GM18868 (cell line): ENCODE measurements around the gene MAFF.
"Not testable (repeated sequence)": the region's sequence is repeated elsewhere in the genome, so short reads cannot be mapped to it uniquely, and the experiment has no call there.

Experiments
- ATAC-seq: cut with Tn5 transposase; IDR thresholded peaks from one replicate; pipeline ENCODE4 v1.9.1; 2021; ENCODE audit warnings: mild to moderate bottlenecking, moderate library complexity; ENCODE audit not compliant: unreplicated experiment

The MAFF gene

DNA sequence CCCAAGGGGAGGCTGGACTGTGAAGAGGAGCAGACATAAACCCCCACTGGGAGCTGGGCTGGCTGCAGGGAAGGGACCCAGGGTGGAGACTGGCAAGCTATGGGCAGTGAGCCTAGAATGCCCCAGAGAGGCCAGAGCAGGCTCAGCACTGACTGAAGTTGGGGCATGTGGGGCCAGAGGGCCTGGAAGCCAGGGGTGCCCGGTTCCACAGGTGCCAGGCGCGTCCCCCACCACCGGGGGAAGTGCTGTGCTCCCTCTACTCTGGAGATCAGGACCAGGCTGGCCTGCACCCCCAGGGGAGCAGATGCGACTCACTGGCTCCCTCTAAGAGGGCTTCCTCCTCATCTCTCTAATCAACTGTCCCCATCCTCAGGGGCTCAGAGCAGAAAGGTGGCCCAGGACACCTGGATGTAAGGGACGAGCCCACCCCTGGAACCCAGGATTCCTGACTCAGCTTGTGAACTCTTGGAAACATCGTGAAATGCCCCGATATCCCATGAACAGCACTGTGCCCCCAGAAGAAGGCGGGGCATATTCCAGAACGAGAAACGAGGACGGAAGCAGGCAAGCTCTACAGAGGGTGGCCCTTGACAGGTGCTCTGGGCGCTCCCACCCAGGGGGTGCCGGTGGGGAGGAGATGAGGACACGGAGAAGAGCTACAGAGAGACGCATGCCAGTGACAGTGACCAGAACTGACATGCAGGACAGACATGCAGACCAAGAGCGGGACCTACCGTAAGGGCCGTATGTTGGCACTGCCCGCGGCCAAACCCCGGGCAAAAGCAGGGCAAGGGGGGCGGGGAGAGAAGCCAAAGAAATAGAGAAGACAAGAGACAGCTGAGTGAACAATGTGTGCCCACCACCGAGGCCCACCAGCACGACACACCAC is 20.4 kb downstream of the MAFF start:
- no peak for ATAC-seq

DNA sequence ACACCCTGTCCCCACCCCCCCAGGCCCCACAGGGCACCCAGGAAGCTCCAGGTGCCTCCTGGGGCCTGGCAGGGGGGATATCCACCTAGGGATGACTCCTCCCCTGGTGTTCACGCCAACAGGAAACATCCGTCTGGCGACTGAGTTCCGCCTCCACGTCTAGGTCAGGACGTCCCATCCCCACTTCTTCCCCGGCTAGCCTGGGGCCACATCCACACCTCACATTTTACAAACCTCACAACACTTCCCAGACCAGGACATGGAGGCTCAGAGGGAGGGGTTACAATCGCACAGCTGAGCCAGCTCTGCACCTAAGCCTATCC is 21.0 kb downstream of the MAFF start:
- ATAC-seq: no peak

DNA sequence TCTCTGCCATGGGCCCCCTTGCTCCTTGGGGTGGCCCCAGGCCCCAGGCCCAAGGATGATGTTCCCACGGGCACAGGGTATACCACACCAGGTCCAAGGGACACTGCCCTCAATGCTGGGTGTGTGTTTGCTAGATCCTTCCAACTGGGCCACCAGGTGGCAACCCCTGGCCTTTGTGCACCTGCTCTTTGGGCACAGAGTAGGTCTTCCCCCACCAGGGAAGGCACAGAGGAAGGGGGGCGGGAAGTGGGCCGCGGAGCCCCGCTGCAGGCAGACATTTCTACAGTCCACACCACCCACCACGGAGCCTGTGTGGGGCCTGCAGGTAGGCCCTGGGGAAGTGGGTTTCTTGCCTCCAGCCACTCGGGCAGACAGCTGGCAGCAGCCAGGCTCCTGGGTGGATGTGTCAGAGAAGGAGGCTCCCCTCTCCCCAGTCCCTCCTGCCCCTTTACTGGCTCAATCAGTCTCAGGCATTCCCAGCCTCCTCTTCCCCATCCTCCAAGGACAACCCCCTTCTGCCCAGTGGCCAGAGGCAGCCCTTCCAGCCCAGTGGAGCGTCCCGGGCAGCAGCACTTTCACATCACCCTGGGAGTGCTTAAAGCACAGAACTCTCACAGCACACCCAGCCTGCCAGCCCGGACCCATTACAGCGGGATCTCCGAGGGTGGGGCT is 21.6 kb downstream of the MAFF start:
- no peak for ATAC-seq

DNA sequence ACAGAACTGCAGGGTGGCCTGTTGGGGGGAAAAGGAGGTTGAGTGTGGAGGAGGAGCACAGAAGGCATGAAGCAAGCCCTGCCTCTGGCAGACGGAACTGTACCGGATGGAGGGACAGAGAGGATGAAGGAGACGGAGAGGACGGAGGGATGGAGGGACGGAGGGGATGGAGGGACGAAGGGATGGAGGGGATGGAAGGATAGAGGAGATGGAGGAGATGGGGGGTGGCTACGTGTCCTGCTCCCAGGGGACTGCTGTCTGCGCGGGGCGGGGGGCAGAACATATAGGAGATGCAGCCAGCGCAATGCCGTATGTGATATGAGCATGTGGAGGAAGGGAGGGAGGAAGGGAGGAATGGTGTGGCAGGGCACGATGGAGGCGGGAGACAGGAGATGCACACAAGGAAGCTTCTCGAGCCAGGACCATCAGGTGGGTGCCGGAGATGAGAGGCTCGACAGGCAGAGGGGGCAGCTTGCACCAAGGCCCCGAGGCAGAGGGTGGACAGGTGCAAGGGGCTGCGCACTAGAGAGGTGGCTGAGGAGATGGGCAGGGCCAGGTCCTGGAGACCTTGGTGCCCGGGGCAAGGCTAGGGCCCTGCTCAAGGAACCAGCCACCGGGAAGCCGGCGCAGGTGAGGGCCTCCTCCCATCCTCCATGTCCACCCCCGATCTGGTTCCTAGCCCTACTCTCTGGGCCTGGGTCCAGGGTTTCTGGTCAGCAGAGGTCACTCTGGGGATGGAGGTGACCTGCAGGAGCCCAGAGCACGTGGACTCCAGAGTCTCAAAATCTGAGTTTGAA is 25.3 kb downstream of the MAFF start:
- no peak for ATAC-seq

DNA sequence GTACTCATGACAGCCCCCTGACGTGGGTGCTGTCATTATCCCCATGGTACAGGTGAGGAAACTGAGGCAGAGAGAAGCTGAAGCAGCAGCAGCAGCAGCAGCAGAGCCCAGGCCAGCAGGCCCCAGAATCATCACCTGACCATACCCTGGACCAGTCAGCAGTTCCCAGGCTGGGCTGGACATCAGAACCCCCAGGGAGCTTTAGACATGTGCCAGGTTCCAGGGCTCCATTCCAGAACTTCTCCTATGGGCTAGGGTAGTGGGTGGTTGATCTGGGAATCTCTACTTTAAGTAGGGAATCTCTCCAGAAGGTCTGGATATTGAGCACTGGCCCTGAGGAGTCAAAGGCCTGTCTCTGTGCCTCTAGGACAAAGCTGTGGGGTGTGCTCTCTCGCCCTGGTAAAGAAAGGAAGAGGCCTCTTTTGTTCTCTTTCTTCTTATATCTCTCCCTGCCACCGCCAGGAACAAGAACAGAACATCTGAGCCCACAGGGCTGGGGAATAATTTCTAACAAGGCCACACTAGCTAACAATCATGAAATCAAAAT is 26.6 kb downstream of the MAFF start:
- no peak for ATAC-seq

DNA sequence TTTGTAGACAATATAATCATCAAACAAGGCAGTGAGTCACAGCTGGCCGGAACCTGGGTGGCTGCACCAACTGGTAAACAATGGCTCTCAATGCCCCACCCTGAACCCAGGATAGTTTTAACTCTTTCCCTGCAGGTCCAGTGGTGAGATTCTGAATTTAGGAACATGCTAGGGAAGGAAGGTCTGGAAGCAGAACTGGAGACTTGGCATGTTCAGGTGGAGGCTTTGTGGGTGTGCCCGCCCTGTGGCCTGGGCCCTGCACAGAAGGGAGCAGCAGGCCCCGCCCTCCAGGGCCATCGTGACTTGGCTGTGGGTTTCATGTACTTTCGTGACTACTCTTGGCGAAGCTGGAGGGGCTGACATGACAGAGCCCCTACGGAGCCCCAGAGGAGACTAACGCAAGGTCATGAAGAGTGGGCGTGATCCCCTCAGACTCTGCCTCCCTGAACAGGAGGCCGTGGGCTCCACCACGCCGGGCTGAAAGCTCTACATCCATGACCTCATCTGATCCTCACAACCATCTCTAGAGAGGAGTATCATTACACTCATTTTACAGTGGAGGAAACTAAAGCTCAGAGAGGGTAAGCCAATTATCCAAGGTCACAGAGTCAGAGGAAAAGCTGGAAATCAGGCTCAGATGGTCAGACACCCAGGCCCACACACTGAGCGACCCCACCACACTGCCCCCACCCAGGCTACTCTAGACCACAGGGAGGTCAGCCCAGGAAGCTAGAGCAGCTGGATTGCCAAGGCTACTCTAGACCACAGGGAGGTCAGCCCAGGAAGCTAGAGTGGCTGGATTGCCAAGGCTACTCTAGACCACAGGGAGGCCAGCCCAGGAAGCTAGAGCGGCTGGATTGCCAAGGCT is 27.3 kb downstream of the MAFF start:
- ATAC-seq: no peak

DNA sequence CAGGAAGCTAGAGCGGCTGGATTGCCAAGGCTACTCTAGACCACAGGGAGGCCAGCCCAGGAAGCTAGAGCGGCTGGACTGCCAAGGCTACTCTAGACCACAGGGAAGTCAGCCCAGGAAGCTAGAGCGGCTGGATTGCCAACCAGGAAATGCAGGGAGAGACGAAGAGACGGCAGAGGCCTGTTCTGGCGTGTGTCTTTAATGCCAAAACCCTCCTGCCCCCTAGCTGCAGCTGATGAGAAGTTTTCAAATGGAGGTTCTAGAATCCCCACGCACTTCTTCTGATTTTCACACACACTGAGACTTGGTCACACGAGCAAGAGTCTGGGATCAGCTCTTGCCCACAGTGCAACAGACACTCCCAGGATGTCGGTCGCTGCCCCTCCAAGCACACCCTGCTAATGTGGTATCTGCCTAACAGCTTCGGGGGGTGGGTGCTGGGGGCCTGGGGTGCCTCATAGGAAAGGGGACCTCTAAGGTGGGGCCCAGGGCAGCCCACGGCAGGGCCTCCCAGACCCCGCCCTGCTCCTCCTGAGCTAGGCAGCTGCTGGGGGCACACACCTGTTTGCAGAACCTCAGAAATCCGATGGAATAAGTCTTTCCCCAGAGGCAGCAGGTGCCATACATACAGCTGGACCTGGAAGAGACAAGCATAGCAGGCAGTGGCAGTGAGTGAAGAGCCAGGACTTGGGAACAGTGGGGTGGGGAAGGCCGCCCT is 28.5 kb downstream of the MAFF start:
- ATAC-seq: no peak

DNA sequence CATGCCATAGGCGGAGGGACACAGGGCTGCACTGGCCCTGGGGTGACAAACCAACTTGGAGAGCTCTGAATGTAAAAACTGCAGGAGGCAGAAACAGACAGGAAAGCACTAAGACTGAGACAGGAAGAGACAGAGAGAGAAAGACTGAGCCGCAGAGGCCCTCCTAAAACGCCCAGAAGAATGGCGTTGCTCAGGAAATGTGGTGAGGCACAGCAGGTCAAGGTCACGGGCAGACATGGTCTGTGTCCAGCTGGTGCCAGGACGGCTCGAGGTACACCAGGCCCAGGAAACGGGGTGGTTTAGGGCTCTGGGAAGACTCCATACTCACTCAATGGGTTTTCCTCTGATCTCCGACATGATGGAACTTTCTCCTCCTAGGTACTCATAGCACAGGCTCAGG is 29.1 kb downstream of the MAFF start:
- no peak for ATAC-seq

DNA sequence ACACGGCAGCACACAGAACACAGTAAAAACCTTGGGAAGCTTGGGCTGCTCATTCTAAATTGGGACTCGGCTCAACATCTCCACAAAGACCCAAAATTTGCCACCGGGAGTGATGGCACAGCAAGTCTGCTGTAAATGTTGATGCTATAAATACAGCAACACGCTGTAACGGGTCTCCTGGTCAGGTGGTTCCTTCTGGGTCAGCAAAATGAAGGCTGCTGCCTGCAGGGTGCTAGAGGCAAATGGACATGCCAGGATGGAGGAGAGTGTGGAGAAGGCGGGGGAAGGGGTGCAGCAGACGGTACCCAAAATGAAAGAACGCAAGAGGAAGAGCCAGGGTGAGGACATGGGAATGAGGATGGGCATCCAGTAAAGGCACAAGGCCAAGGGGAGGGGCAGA is 30.4 kb downstream of the MAFF start:
- ATAC-seq: no peak

DNA sequence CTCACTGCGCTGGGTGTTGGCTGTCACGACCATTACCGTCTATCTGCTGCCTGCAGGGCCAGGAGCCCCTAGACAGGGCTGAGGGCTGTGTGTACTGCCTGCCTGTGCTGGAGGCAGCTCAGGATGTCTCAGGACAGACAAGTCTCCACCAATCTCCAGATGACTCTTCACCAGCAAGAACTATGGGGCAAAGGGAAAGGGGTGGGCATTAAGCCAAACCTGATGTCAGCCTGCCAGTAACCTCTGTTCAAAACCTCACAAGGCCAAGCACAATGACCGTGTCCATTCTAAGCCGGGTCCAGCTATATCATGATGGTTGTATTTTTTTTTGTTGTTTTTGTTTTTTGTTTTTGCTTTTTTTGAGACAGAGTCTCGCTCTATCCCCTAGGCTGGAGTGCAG is 31.6 kb downstream of the MAFF start:
- no peak for ATAC-seq

DNA sequence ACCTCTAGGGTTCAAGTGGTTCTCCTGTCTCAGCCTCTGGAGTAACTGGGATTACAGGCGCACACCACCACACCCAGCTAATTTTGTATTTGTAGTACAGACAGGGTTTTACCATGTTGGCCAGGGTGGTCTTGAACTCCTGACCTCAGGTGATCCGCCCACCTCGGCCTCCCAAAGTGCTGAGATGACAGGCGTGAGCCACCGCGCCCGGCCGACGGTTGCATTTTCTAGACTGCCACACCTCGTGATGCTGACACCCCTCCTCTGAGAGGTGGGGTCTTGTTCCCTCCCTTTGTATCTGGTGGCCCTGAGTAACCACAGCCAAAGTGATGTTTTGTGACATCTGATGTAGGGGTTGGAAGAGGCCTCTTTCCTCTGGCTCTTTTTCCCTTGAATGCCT is 32.1 kb downstream of the MAFF start:
- not testable (repeated sequence) for ATAC-seq

DNA sequence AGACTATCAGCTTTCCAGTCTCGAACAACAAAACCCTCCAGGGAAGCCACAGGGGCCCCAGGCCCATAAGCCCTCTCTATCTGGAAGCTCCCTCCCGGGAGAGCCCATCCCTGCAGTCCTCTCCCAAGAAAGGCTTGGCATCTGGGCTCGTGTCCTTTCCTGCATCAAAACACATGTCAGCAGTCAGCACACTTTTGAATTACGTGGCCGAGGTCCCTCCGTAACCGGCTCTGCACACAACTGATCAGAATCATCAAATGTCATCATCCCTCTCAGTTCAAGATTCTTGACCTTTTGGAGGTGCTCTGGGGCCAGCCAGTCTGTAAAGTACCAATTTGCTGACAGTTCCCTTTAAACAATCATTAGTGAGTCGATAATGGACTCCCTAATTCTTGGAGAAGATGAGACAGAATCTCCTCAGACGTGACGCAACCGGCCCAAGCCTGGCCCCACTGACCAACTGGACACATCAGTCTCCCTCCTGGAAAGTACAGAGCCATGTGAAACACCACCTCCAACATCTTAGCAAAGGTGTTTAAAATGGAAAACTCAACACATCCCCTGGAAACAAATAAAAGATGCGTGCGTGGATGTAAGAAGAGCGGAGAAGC is 33.6 kb downstream of the MAFF start:
- ATAC-seq: no peak

DNA sequence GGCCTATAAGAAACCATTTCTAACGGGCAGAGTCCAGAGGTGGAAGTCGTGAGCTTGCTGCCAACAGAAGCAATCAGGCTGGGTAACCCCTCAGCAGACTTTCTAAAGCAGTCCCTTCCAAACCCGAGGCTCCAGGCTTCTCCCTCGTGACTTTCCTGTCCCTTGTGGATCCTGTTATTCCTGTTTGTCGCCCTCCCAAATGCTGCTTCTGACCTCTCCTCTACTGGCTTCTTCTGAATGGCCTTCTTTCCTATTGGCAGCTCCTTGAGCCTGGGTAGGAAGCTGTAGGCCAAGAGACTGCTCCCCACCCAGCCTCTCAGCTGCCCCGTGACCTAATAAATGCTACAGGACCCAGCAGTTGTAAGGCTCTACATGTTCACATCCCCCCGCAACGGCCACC is 35.0 kb downstream of the MAFF start:
- ATAC-seq: no peak

DNA sequence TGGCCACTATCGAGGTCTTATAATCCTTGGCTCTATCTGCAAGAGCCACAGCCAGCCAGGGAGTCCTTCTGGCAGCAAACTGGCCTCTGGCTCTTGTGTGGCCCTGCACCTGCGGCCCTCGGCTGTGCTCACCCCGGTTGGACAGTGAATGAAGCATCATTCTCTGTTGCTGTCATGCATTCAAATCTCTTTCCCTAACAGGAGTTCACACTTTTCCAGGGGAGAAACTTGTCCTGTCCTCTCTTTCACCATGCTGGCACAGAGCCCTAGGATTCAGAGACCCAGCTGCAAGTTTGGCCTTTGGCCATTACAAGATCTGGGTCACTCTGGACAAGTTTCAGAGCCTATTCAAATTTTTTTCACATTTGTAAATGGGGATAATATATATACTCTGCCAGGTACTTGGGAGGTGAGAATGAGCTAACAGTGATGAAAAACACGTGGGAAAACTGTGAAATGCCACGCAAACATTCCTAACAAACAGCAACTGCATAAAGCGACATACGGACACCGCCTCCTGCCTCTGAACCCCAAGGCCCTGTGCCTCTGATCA is 36.8 kb downstream of the MAFF start:
- ATAC-seq: no peak

DNA sequence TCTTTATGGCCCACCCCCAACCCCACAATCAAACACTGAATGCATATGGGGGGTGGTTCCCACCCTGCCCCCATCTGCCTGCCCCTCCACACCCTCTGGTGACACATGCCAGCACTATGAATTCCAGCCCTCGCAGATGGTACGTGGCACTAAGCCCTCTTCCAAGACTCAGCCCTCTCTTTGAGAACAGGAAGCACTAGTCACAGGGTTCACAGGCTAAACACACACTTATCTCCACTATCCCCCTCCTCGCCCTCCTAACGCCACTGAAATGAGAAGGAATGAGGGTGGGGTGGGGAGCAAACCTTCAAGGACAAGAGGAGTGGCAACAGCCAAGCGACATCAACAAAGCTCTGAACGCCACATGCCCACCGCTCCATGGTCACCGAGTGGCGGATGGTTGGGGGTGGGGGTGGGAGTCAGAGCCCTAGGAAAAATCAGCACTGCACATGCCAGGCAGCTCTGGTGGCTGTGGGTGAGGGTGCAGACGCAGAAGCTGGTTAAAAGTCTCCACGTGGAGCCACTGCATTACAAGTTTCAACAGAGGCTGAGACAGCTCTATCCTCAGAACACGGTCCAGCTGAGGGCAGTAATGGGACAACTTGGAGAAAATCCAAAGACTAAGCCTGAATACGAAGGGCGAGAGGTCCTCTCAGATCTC is 37.4 kb downstream of the MAFF start:
- ATAC-seq: no peak

DNA sequence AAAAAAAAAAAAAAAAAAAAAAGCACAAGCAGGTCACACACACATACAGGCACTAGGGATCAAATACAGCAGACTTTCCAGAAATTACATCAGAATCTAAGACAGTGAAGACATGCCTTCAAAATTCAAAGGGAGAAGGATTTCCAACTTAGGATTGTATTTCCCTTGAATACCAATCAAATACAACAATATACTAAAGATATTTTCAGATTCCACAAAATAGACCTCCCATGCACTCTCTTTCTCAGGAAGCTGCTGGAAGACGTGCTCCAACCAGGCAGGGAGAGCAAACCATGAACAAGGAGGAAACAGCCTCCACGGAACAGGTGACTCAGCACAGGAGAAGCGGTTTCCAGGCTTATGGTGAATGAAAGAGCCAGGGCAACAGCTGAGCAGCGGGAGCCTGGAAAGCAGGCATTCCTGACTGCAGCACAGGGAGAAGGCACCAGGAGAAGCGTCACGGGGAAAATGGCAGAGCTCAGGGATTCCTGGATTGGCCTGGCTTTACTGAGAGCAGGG is 39.0 kb downstream of the MAFF start:
- ATAC-seq: no peak

DNA sequence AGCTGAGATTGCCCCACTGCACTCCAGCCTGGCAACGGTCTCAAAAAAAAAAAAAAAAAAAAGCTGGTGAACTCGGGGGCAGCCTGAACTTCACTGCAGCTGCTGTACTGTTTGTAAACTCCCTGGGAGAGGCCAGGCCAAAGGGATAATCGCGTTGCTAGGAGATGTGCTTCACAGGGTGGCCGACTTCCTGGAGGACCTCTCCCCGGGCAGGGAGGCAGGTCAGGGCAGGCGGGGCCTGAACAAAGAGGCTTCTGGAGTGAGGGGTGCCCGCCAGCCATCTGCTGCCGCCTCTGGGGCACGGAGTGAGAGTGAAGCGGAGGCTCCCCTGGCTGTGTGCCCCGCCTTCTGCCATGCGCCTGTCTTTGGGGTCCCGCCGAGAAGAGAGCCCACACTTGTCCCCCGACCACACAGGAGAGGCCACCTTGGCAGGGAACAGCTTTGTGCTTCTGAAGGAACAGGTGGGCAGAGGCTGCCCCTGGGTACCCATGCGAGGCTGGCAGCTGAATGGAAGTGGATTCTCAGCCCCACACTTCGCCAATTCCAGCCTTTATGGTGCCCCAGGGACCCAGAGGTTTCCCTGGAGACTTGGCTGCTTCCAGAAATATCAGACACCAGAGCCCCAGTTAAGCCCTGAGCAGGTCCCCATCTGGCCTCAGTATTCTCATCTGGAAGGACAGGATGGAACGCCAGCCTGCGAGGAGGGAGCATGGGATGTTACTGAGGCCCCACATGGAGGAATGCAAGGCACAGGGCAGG is 41.4 kb downstream of the MAFF start:
- ATAC-seq: no peak

DNA sequence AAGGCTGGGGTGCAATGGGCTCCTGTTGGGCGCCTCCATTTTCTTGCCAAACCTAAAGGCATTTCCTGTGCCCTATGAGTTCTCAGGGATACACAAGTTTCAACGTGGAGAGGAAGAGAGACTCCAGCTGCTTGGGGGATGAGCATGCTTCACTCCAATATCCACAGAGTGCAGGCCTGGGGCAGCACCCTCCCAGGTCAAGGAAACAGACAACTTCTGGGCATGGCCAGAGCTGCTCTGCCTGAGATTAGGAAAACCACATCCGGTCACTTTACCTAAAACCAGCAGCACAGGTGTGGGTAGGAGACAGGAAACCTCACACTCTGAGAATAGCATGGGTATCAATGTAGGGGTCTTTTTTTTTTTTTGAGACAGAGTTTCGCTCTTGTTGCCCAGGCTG is 42.3 kb downstream of the MAFF start:
- no peak for ATAC-seq
